Activated CD8-positive, alpha-beta memory T cell treated with anti-CD3 and anti-CD28 coated beads for 1 hour (primary cell): ENCODE data around the gene PRSS57.
"Not testable (repeated sequence)": the region's sequence is repeated elsewhere in the genome, so short reads cannot be mapped to it uniquely, and the experiment has no call there.

Experiments
- DNase-seq, 2 donors: peaks; one replicate each; pipeline ENCODE4 v3.0.0-alpha.2; 2020; ENCODE audit warnings: low read depth in 1 of 2; ENCODE audit errors: extremely low read depth in 1 of 2

Gene PRSS57

GRCh38 chr19:698529-698928 lies 3.3 kb upstream of the PRSS57 start:
- not testable (repeated sequence) for DNase-seq

- DNase-seq: no peak
Measured at GRCh38 chr19:694481-695351, 536 bp downstream of the PRSS57 start.

- DNase-seq: no peak
Measured at GRCh38 chr19:690203-690602, 5.0 kb downstream of the PRSS57 start.

- DNase-seq: no peak
Measured at GRCh38 chr19:688992-689391, 6.3 kb downstream of the PRSS57 start.

- DNase-seq: no peak
Measured at GRCh38 chr19:688214-688613, 7.0 kb downstream of the PRSS57 start.

- no peak for DNase-seq
Measured at GRCh38 chr19:687569-688166, 7.6 kb downstream of the PRSS57 start.

GRCh38 chr19:686589-687297 lies 8.5 kb downstream of the PRSS57 start:
- DNase-seq: no peak

GRCh38 chr19:685454-685931 lies 9.8 kb downstream of the PRSS57 start:
- DNase-seq: no peak

- DNase-seq: no peak
Measured at GRCh38 chr19:682678-683320, 12.5 kb downstream of the PRSS57 start.

- DNase-seq: peak in 1 of 2 donors; percentile 80
Measured at GRCh38 chr19:681029-682019, 13.9 kb downstream of the PRSS57 start.

- DNase-seq: peak; percentile 98 to 99
Measured at GRCh38 chr19:680287-681028, 14.8 kb downstream of the PRSS57 start.

- DNase-seq: no peak
Measured at GRCh38 chr19:679418-680286, 15.6 kb downstream of the PRSS57 start.

GRCh38 chr19:678791-679388 lies 16.4 kb downstream of the PRSS57 start:
- no peak for DNase-seq

GRCh38 chr19:677601-678436 lies 17.4 kb downstream of the PRSS57 start:
- no peak for DNase-seq

- no peak for DNase-seq
Measured at GRCh38 chr19:677201-677600, 18.1 kb downstream of the PRSS57 start.

- DNase-seq: no peak
Measured at GRCh38 chr19:676339-677105, 18.7 kb downstream of the PRSS57 start, which contains the start of gene FSTL3. Gene FSTL3 (plus strand): TSS chr19:676392. CDS start chr19:676424, 32 bp downstream.
